K562 (cell line): Measurements from ENCODE around the gene HACE1. TPM values are rescaled to one million over a fixed set of nuclear protein-coding genes. Genes with fewer than 3 reads are reported as not detected.
"Not testable (repeated sequence)": the region's sequence is repeated elsewhere in the genome, so short reads cannot be mapped to it uniquely, and the experiment has no call there.

Experiments used
- ATAC-seq: fragments of 200-7000 bp; cut with Tn5 transposase; 3 replicates; pipeline ENCODE4 v1.9.1; 2020; ENCODE audit warnings: moderate library complexity
- BruUV-seq: library from RNA; stranded (reverse); fragments of 400-500 nt; replicated peaks from 2 replicates; lab custom pipeline; 2021; lab: Mats Ljungman, UMichigan
- CTCF ChIA-PET: fragments of 300-600 bp; formaldehyde crosslinking; extraction: SDS; loops from one replicate; lab custom pipeline; 2021; ENCODE audit warnings: low intra/inter-chr PET ratio; lab: Yijun Ruan, JAX
- POLR2A ChIA-PET: fragments of 300-600, 350-650 bp; sonication (Branson Sonifier 250); formaldehyde crosslinking; extraction: SDS; loops from one replicate; lab custom pipeline; 2021; ENCODE audit warnings: antibody characterized with exemption, inconsistent platforms; lab: Yijun Ruan, JAX
- DNase-seq, 4 experiments: peaks; one replicate each; pipeline versions ENCODE4 v3.0.0 to v3.0.0-alpha.2; 2011 to 2018; ENCODE audit warnings: low spot score in 3 of 4, mixed read lengths in 3 of 4; ENCODE audit errors: extremely low read depth in 1 of 4
- FAIRE-seq: peaks from 2 replicates; lab custom pipeline; 2011; peaks lifted over from hg19 to GRCh38; lab: Jason Lieb, UNC
- H2AFZ ChIP-seq: 2 replicates; pipeline ENCODE4 v1.6.0; 2011; ENCODE audit warnings: low read depth, low read length, control low read depth, inconsistent platforms
- H3K27ac ChIP-seq: fragments of 200-600 bp; 3 replicates; pipeline ENCODE4 v1.8.0; 2011; ENCODE audit warnings: low read depth, mild to moderate bottlenecking, control low read depth, inconsistent platforms, low read length, moderate library complexity, mixed read lengths; ENCODE audit errors: extremely low read depth
- H3K27me3 ChIP-seq, 2 experiments: fragments of 300-600 bp in 1 of 2; 2 replicates in 1 of 2; 3 replicates in 1 of 2; pipeline versions ENCODE4 v1.6.0 to v1.8.0; 2011; ENCODE audit warnings: inconsistent platforms in 2 of 2, low read length in 2 of 2, mild to moderate bottlenecking in 1 of 2, mixed read lengths in 1 of 2, moderate library complexity in 1 of 2; ENCODE audit not compliant: control insufficient read depth in 2 of 2, insufficient read depth in 2 of 2
- H3K36me3 ChIP-seq: fragments of 300-600 bp; 3 replicates; pipeline ENCODE4 v1.8.0; 2011; ENCODE audit warnings: mild to moderate bottlenecking, low read length, inconsistent platforms; ENCODE audit not compliant: control insufficient read depth, insufficient read depth
- H3K4me1 ChIP-seq, 2 experiments: fragments of 200-600 bp in 1 of 2; replicated peaks in 1 of 2; 2 replicates in 1 of 2; 3 replicates in 1 of 2; pipeline versions ENCODE4 v1.5.1 to v1.8.0; 2011; ENCODE audit warnings: inconsistent platforms in 2 of 2, low read length in 2 of 2, mild to moderate bottlenecking in 1 of 2, mixed read lengths in 1 of 2, moderate library complexity in 1 of 2; ENCODE audit not compliant: control insufficient read depth in 2 of 2, insufficient read depth in 2 of 2
- H3K4me2 ChIP-seq: 2 replicates; pipeline ENCODE4 v1.6.1; 2011; ENCODE audit warnings: low read length, control low read depth, inconsistent platforms, mixed read lengths; ENCODE audit not compliant: insufficient read depth
- H3K4me3 ChIP-seq: fragments of 200-600 bp; sonication (generic), shearing (Covaris generic); 2 replicates; pipeline ENCODE4 v1.5.1; 2016; ENCODE audit warnings: control low read depth, inconsistent platforms
- H3K79me2 ChIP-seq: fragments of 200-600 bp; 3 replicates; pipeline ENCODE4 v1.8.0; 2011; ENCODE audit warnings: low read length, inconsistent platforms; ENCODE audit not compliant: control insufficient read depth, insufficient read depth
- H3K9ac ChIP-seq, 2 experiments: 2 replicates each; pipeline versions ENCODE4 v1.6.0 to v1.6.1; 2011; ENCODE audit warnings: low read depth in 2 of 2, low read length in 2 of 2, control low read depth in 1 of 2, inconsistent platforms in 1 of 2, mild to moderate bottlenecking in 1 of 2, mixed read lengths in 1 of 2; ENCODE audit not compliant: insufficient read depth in 1 of 2
- H3K9me1 ChIP-seq: one replicate; pipeline ENCODE4 v1.6.0; 2011; ENCODE audit warnings: inconsistent platforms, mild to moderate bottlenecking, low read length, moderate library complexity; ENCODE audit not compliant: control insufficient read depth, insufficient read depth
- H3K9me3 ChIP-seq: replicated peaks from 2 replicates; pipeline ENCODE4 v1.5.1; 2011; ENCODE audit warnings: low read depth, low read length, inconsistent platforms; ENCODE audit not compliant: control insufficient read depth, insufficient read depth
- H4K20me1 ChIP-seq: replicated peaks from 2 replicates; pipeline ENCODE4 v1.6.1; 2011; ENCODE audit warnings: low read length, inconsistent platforms, mixed read lengths; ENCODE audit not compliant: control insufficient read depth, insufficient read depth
- BRD9 ChIP-seq: fragments of 450-650 bp; IDR thresholded peaks from 2 replicates; pipeline ENCODE4 v1.6.1; 2018; ENCODE audit warnings: low read depth; ENCODE audit not compliant: partially characterized antibody
- FOXJ2 ChIP-seq: fragments of 200-800 bp; sonication (Bioruptor generic); IDR thresholded peaks from 2 replicates; pipeline ENCODE4 v1.6.1; 2016; ENCODE audit warnings: missing genetic modification characterization, missing compliant biosample characterization
- STAT5A ChIP-seq: IDR thresholded peaks from 2 replicates; pipeline ENCODE4 v1.6.1; 2012; ENCODE audit warnings: low read length, inconsistent platforms, borderline replicate concordance
- ZNF354B ChIP-seq: fragments of 250-450 bp; sonication (Bioruptor Pico); IDR thresholded peaks from 2 replicates; pipeline ENCODE4 v1.4.0; 2020
- ZNF507 ChIP-seq: conservative IDR thresholded peaks from 2 replicates; pipeline ENCODE4 v1.6.1; 2017; ENCODE audit warnings: missing genetic modification characterization, missing compliant biosample characterization
- WGBS: fragments of 100-300 bp; shearing (Covaris generic); methylation state at CpG from one replicate; pipeline ENCODE4 v1.1.6; 2016; ENCODE audit warnings: low coverage, mixed read lengths; ENCODE audit not compliant: insufficient coverage; ENCODE audit errors: missing lambda C conversion rate; 5-methylcytosine and 5-hydroxymethylcytosine counted together
- in situ Hi-C: fragments of 300-500 bp; cut with MboI; formaldehyde crosslinking; loops from 4 replicates; pipeline ENCODE4 v1.15.0; 2018; ENCODE audit warnings: inconsistent platforms, mixed read lengths
- intact Hi-C: fragments of 100-400 bp; cut with micrococcal nuclease; formaldehyde crosslinking; loops from 2 replicates; pipeline ENCODE4 v1.14.2; 2022
- polyA plus RNA-seq, 8 experiments: library from polyadenylated mRNA; depleted of rRNA in 4 of 8; stranded (reverse) in 5 of 8; unstranded in 3 of 8; fragments of >200 nt; fragmentation: Nextera tagmentation in 2 of 8; fragmentation: Illumina TruSeq in 1 of 8; extraction: Ambion mirVana in 2 of 8; extraction: Trizol in 1 of 8; gene quantifications; 2 replicates each; pipeline versions ENCODE4 v1.2.1 to v1.2.3, GENCODE V29; 2011 to 2014; ENCODE audit warnings: inconsistent platforms in 1 of 8, missing spikeins in 1 of 8
- total RNA-seq, 7 experiments: library from RNA; depleted of rRNA in 6 of 7; stranded (reverse); fragments of >200 nt in 6 of 7; fragmentation: Illumina TruSeq in 2 of 7; extraction: Trizol in 2 of 7; gene quantifications; 2 replicates each; pipeline versions ENCODE4 v1.2.1 to v1.2.3, GENCODE V29; 2011 to 2021; ENCODE audit warnings: low replicate concordance in 1 of 7

HACE1 gene
- total and polyA plus RNA-seq, 9 of the 15 experiments (the other 6 are each of a cell fraction or from before 2014, with no cell fraction given), result 3.6 to 19.9 (median 9.1) TPM

DNA sequence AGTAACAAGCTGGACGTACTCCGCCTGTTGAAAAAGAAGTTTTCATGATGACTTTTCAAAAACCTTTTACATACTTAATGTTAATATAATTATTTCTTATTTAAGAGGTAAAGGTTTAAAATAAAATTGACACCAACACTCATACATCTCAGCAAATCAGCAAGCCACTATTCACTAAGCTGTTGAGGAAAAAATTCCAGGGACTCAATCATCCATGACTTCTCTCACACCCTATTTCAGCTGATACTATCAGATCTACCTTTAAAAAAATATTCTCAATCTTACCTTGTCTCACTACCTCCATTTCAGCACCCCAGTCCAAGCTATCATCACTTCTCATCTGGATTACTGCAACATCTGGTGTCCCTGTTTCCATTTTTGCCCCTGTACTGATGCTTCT is 109.3 kb downstream of the HACE1 start:
- H3K9me3 ChIP-seq, result no peaks in the 10 kb centered on the region
- TF ChIP-seq FOXJ2 (tag) (no peak), BRD9 (no peak), STAT5A (no peak)
- intact Hi-C loops (no loop called here), in situ Hi-C loops (loop anchor here (10.0 kb wide), 1 partner anchor 226 kb away; no protein-coding TSS in a partner anchor)
- CTCF ChIA-PET, result no interaction called here
- 96% methylated on average over 2 of the region's 2 CpGs for WGBS
- ATAC-seq (no peak), FAIRE-seq (no peak), DNase-seq (no peak)
- H3K27me3 ChIP-seq, result no peaks in the 10 kb centered on the region
- no peaks in the 10 kb centered on the region for H3K4me1 ChIP-seq
- no peak overlapping the region for H2AFZ ChIP-seq
- no peaks in the 10 kb centered on the region for H3K36me3 ChIP-seq
- no peak overlapping the region for H3K27ac ChIP-seq
- no peak overlapping the region for H3K4me3 ChIP-seq
- H3K4me2 ChIP-seq, result no peak overlapping the region
- H3K9ac ChIP-seq, result no peak overlapping the region
- POLR2A ChIA-PET, result no interaction called here
- BruUV-seq, result no TSS peak
- no peaks in the 10 kb centered on the region for H4K20me1 ChIP-seq
- no peaks in the 10 kb centered on the region for H3K79me2 ChIP-seq
- H3K9me1 ChIP-seq, result no peaks in the 10 kb centered on the region

DNA sequence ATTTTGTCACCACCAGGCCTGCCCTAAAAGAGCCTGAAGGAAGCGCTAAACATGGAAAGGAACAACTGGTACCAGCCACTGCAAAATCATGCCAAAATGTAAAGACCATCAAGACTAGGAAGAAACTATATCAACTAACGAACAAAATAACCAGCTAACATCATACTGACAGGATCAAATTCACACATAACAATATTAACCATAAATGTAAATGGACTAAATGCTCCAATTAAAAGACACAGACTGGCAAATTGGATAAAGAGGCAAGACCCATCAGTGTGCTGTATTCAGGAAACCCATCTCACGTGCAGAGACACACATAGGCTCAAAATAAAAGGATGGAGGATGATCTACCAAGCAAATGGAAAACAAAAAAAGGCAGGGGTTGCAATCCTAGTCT is 120.6 kb downstream of the HACE1 start:
- intact Hi-C loops, result not testable (repeated sequence)

DNA sequence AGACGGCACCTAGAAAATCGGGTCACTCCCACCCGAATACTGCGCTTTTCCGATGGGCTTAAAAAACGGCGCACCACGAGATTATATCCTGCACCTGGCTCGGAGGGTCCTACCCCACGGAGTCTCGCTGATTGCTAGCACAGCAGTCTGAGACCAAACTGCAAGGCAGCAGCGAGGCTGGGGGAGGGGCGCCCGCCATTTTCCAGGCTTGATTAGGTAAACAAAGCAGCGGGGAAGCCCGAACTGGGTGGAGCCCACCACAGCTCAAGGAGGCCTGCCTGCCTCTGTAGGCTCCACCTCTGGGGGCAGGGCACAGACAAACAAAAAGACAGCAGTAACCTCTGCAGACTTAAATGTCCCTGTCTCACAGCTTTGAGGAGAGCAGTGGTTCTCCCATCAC is 122.2 kb downstream of the HACE1 start:
- FAIRE-seq, H3K79me2 ChIP-seq, ATAC-seq, intact Hi-C loops, H3K4me3 ChIP-seq, H3K27ac ChIP-seq, H4K20me1 ChIP-seq, H2AFZ ChIP-seq, DNase-seq, POLR2A ChIA-PET, CTCF ChIA-PET, H3K27me3 ChIP-seq, H3K4me2 ChIP-seq, H3K4me1 ChIP-seq, H3K9me3 ChIP-seq, H3K9me1 ChIP-seq, H3K9ac ChIP-seq, in situ Hi-C loops, H3K36me3 ChIP-seq, BruUV-seq: not testable (repeated sequence)
- 63% methylated on average over 6 of the region's 16 CpGs for WGBS

More for the DNA sequence above, 120.6 kb downstream of the HACE1 start:
- ATAC-seq, H3K4me2 ChIP-seq, POLR2A ChIA-PET, H2AFZ ChIP-seq, H3K79me2 ChIP-seq, CTCF ChIA-PET, in situ Hi-C loops, H3K9ac ChIP-seq, H4K20me1 ChIP-seq, DNase-seq, FAIRE-seq, H3K4me3 ChIP-seq, H3K36me3 ChIP-seq, H3K9me1 ChIP-seq, H3K27me3 ChIP-seq, H3K27ac ChIP-seq, H3K4me1 ChIP-seq, H3K9me3 ChIP-seq, BruUV-seq: not testable (repeated sequence)
- TF ChIP-seq ZNF507 (tag) (peak; percentile 92), ZNF354B (0 out of 2 replicates have a peak, but pooled peaks have one; percentile 36)
- WGBS, result 72% methylated on average over 2 of the region's 3 CpGs
